HUES64 (cell line): Measurements from ENCODE around the gene GNGT1.
A peak's percentile ranks its signal among the peaks of the same experiment; 100 is the strongest.
"Not testable (repeated sequence)": the region's sequence is repeated elsewhere in the genome, so short reads cannot be mapped to it uniquely, and the experiment has no call there.

Source experiments
- H3K27ac ChIP-seq: 2 replicates; pipeline ENCODE4 v1.7.0; 2013; ENCODE audit warnings: low read depth, low read length, inconsistent platforms
- H3K27me3 ChIP-seq: 2 replicates; pipeline ENCODE4 v1.6.1; 2013; ENCODE audit warnings: mild to moderate bottlenecking, low read length; ENCODE audit not compliant: insufficient read depth
- H3K36me3 ChIP-seq: 2 replicates; pipeline ENCODE4 v1.6.1; 2013; ENCODE audit warnings: mild to moderate bottlenecking, low read length; ENCODE audit not compliant: insufficient read depth
- H3K4me1 ChIP-seq: 2 replicates; pipeline ENCODE4 v1.6.1; 2013; ENCODE audit warnings: mild to moderate bottlenecking, low read length, moderate library complexity; ENCODE audit not compliant: insufficient read depth
- H3K4me3 ChIP-seq: 2 replicates; pipeline ENCODE4 v1.5.1; 2013; ENCODE audit warnings: mild to moderate bottlenecking, low read length, moderate library complexity
- H3K9ac ChIP-seq: 2 replicates; pipeline ENCODE4 v1.6.1; 2013; ENCODE audit warnings: mild to moderate bottlenecking, low read depth, low read length
- H3K9me3 ChIP-seq: 2 replicates; pipeline ENCODE4 v1.6.1; 2013; ENCODE audit warnings: low read depth, low read length; ENCODE audit not compliant: insufficient read depth
- whole genome bisulfite sequencing: fragments of 150-250, 120-280 bp; methylation state at CpG from one replicate; pipeline ENCODE4 v1.1.7; 2013; ENCODE audit warnings: missing lambda C conversion rate; 5-methylcytosine and 5-hydroxymethylcytosine counted together

Gene GNGT1

GRCh38 chr7:93910076-93910994, 4.0 kb downstream of the GNGT1 start:
- Histone ChIP-seq H3K36me3 (no peaks in the 10 kb centered on the region), H3K27ac (no peak overlapping the region), H3K4me3 (no peak overlapping the region), H3K9ac (no peak overlapping the region), H3K4me1 (no peaks in the 10 kb centered on the region), H3K27me3 (no peaks in the 10 kb centered on the region), H3K9me3 (no peaks in the 10 kb centered on the region)
- no CpG with 5 or more reads among the region's 3 CpGs for WGBS

DNA sequence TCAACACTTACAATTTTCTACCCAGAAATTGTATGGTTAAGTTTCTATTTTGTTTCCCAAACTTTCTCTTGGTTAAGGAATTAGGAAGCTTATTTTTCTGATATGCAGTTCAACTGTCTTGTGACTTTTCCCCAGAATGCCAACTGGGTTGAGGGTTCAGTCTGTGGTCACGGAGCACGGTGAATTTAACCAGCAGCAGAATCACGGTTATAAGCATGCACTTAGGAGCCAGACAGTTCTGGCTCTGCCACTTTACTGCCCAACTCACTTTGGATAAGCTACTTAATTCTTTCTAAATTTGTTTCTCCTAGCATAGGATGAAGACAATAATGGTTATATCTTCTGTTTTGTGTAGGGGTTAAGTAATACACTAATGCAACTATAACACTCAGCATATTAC, 4.9 kb downstream of the GNGT1 start:
- not testable (repeated sequence) for H3K27ac ChIP-seq, H3K36me3 ChIP-seq, H3K9me3 ChIP-seq, H3K27me3 ChIP-seq, H3K9ac ChIP-seq, H3K4me1 ChIP-seq, H3K4me3 ChIP-seq
- WGBS, result no CpG with 5 or more reads among the region's 3 CpGs

DNA sequence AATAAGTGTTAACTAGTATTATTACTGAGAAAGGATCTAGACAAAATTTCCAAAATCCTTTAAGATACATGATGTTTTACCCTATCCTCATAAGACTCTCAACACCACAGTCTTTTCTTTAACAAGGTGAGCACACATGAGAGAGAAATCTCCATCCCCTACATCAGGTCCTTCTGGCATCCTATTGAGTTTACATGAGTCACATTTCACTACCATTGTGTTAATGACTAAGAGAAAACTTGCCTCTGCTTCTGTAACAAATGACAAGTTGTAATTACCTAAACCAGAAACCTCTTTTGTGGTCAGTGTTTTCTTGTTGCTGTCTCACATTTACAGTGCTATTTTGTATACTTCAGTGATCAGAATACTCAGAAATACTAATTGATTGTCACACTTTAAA, 5.3 kb downstream of the GNGT1 start:
- H3K27me3 ChIP-seq, H3K36me3 ChIP-seq, H3K9ac ChIP-seq, H3K4me1 ChIP-seq, H3K27ac ChIP-seq, H3K4me3 ChIP-seq, H3K9me3 ChIP-seq: not testable (repeated sequence)

DNA sequence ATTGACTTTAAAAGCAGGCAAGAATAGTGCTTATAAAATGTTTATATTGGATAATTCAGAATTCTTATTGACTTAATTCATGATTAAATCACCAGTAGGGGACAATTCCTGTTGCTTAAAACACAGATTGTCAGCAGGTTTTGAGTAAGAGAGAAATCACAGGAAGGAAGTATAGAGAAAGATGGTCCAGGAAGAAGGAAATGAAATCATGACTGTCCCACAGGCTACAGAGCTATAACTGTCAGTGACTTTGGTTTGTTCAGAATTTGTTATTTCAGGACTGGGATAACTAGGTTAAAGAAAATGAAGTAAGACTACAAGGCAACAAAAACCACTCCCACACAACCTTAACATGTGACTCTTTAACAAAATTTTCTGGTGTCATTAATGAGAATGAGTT, 6.8 kb downstream of the GNGT1 start:
- H3K9me3 ChIP-seq, result no peaks in the 10 kb centered on the region
- H3K9ac ChIP-seq, result no peak overlapping the region
- no peak overlapping the region for H3K27ac ChIP-seq
- no peaks in the 10 kb centered on the region for H3K27me3 ChIP-seq
- no peak overlapping the region for H3K4me3 ChIP-seq
- no peaks in the 10 kb centered on the region for H3K36me3 ChIP-seq
- no peaks in the 10 kb centered on the region for H3K4me1 ChIP-seq

- H3K4me3 ChIP-seq, result no peak overlapping the region
Observed at GRCh38 chr7:93914581-93915066, 8.3 kb downstream of the GNGT1 start.

GRCh38 chr7:93915206-93915842, 9.0 kb downstream of the GNGT1 start:
- H3K4me3 ChIP-seq, H3K4me1 ChIP-seq, H3K27ac ChIP-seq, H3K9me3 ChIP-seq, H3K27me3 ChIP-seq, H3K36me3 ChIP-seq, H3K9ac ChIP-seq: not testable (repeated sequence)
- WGBS, result no CpG with 5 or more reads among the region's 3 CpGs

More at GRCh38 chr7:93914581-93915066, 8.3 kb downstream of the GNGT1 start:
- 94% methylated on average over 7 of the region's 7 CpGs for WGBS
- Histone ChIP-seq H3K9me3 (no peaks in the 10 kb centered on the region), H3K36me3 (no peaks in the 10 kb centered on the region), H3K27me3 (no peaks in the 10 kb centered on the region), H3K4me1 (no peaks in the 10 kb centered on the region), H3K9ac (no peak overlapping the region), H3K27ac (no peak overlapping the region)

- not testable (repeated sequence) for H3K27me3 ChIP-seq, H3K27ac ChIP-seq, H3K4me1 ChIP-seq, H3K9ac ChIP-seq, H3K4me3 ChIP-seq, H3K36me3 ChIP-seq, H3K9me3 ChIP-seq
Observed at GRCh38 chr7:93915888-93916287, 9.5 kb downstream of the GNGT1 start.

DNA sequence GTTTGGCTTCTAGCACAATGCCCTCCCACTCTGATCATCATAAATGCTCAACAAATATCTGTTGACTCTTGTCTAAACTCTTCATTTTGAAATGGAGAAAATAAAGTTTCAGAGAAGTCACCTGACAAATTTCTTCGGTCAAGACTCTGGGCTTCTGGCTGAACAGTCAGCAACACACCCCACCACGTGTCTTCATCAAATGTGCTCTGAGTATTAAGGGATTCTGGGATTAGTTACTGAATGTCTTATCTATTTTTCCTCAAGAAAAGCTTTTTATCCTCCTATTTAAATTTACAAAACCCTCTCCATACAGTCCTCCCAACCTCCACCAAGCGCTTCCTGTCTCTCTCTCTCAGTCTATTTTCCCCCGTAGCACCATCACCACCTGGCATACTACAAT, 9.9 kb downstream of the GNGT1 start:
- H3K27me3 ChIP-seq, H3K9ac ChIP-seq, H3K27ac ChIP-seq, H3K36me3 ChIP-seq, H3K9me3 ChIP-seq, H3K4me3 ChIP-seq: not testable (repeated sequence)
- peaks cover 13% of the 10 kb centered on the region for H3K4me1 ChIP-seq
- 98% methylated on average over 3 of the region's 4 CpGs for WGBS

DNA sequence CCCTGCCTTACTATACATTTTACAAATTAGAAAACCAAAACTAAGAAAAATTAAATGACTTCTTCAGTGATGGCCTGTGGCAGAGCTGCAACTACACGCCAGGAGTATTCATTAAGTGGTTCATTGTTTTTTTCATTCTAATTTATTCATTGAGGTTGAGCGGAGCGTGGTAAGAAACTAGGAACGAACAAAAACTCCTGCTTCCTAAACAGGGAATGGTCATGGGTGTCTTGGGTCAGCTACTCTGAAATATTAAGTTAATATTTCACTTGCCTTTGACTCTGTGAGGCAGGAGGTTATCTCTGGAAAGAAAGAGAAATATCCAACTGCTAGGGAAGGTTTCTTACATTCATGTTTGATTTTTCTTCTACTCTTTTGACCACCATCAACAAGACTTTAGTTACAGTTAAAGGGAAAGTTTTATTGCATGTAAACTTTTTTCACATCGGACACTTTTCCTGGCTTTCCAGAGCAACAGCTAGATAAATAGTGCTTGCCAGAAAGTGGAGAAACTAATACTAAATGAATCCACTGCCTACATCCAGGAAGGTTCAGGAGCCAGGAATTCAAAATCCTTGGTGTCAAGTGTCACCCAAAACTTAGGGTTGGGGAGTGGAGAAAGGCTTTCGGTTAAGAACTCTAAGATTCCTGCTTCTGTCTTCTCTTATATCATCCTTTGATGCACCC, 14.3 kb downstream of the GNGT1 start:
- Histone ChIP-seq H3K27me3 (no peaks in the 10 kb centered on the region; the same call in 1 of the 2 replicates), H3K9ac (no peak overlapping the region), H3K27ac (no peak overlapping the region), H3K4me1 (peaks cover 18% of the 10 kb centered on the region), H3K36me3 (no peaks in the 10 kb centered on the region), H3K4me3 (no peak overlapping the region), H3K9me3 (no peaks in the 10 kb centered on the region)
- 91% methylated on average over 6 of the region's 6 CpGs for WGBS

GRCh38 chr7:93921186-93921585, 14.8 kb downstream of the GNGT1 start:
- H3K9me3 ChIP-seq, result no peaks in the 10 kb centered on the region
- 91% methylated on average over 4 of the region's 8 CpGs for WGBS
- peaks cover 18% of the 10 kb centered on the region for H3K4me1 ChIP-seq
- no peak overlapping the region for H3K27ac ChIP-seq
- H3K9ac ChIP-seq, result peak overlapping the region; percentile 76
- no peaks in the 10 kb centered on the region; the same call in 1 of the 2 replicates for H3K27me3 ChIP-seq
- H3K36me3 ChIP-seq, result no peaks in the 10 kb centered on the region
- H3K4me3 ChIP-seq, result peak overlapping the region; percentile 72
